ENCODE measurements around the gene TRAPPC5. TPM values are rescaled to one million over a fixed set of nuclear protein-coding genes. Genes with fewer than 3 reads are reported as not detected.

TRAPPC5 gene
- total RNA-seq, 2 experiments from 2014 or later, result 91.5 to 150 TPM

GRCh38 chr19:7652061-7652641, 28.5 kb upstream of the TRAPPC5 start:
- BruUV-seq (replicated peaks), result no TSS peak
- H4K20me1 ChIP-seq (ENCODE audit: insufficient read depth, low read length), result no peaks in the 10 kb centered on the region
- peak overlapping the region; percentile 51 for H3K4me3 ChIP-seq (ENCODE audit: low read depth, low read length, poor library complexity, severe bottlenecking)
- peak overlapping the region; percentile 96 for H2AFZ ChIP-seq (ENCODE audit: low read length)
- peak; percentile 81 for DNase-seq (ENCODE audit: low spot score)
- CTCF ChIA-PET (ENCODE audit: unreplicated experiment), result interaction anchor here (0.6 to 1.2 kb wide), 2 partner anchors 8 to 47 kb away, joined by 3 read pairs; no protein-coding TSS in a partner anchor
- TF ChIP-seq CTCF (conservative IDR thresholded peaks at IDR 0.05; ENCODE audit: low read length) (peak; percentile 98), EZH2phosphoT487 (IDR thresholded peaks at IDR 0.05; ENCODE audit: borderline replicate concordance, low read depth, low read length) (no peak)
- H3K27ac ChIP-seq (ENCODE audit: low read depth, low read length, poor library complexity, severe bottlenecking), result no peak overlapping the region
- intact Hi-C loops (cut with micrococcal nuclease; ENCODE audit: unreplicated experiment), result loop anchor here (1.0 kb wide), 2 partner anchors 28 to 147 kb away; partner anchors contain the start of gene TRAPPC5
- peak overlapping the region; percentile 70 for H3K4me2 ChIP-seq (ENCODE audit: low read length)
- no peaks in the 10 kb centered on the region for H3K9me2 ChIP-seq (ENCODE audit: insufficient read depth, low read length)
- no peaks in the 10 kb centered on the region for H3K36me3 ChIP-seq (ENCODE audit: insufficient read depth, low read length)
- no peaks in the 10 kb centered on the region for H3K79me2 ChIP-seq (ENCODE audit: insufficient read depth, low read depth, low read length)
- peaks cover 4% of the 10 kb centered on the region for H3K4me1 ChIP-seq (ENCODE audit: insufficient read depth, low read length, poor library complexity, severe bottlenecking)
- POLR2A ChIA-PET, result no interaction called here
- H3K9me3 ChIP-seq (ENCODE audit: low read length), result no peaks in the 10 kb centered on the region

GRCh38 chr19:7654401-7654800, 26.2 kb upstream of the TRAPPC5 start:
- ChIA-PET POLR2A (interaction anchor here (0.5 kb wide), 1 partner anchor 13 kb away, joined by 4 read pairs; no protein-coding TSS in a partner anchor), CTCF (ENCODE audit: unreplicated experiment) (no interaction called here)
- no peak for DNase-seq (ENCODE audit: low spot score)
- Histone ChIP-seq H3K27ac (ENCODE audit: low read depth, low read length, poor library complexity, severe bottlenecking) (no peak overlapping the region), H4K20me1 (ENCODE audit: insufficient read depth, low read length) (no peaks in the 10 kb centered on the region), H3K36me3 (ENCODE audit: insufficient read depth, low read length) (no peaks in the 10 kb centered on the region), H3K9me2 (ENCODE audit: insufficient read depth, low read length) (no peaks in the 10 kb centered on the region), H3K4me1 (ENCODE audit: insufficient read depth, low read length, poor library complexity, severe bottlenecking) (peaks cover 12% of the 10 kb centered on the region), H3K79me2 (ENCODE audit: insufficient read depth, low read depth, low read length) (no peaks in the 10 kb centered on the region), H2AFZ (ENCODE audit: low read length) (no peak overlapping the region), H3K9me3 (ENCODE audit: low read length) (no peaks in the 10 kb centered on the region), H3K4me2 (ENCODE audit: low read length) (no peak overlapping the region), H3K4me3 (ENCODE audit: low read depth, low read length, poor library complexity, severe bottlenecking) (no peak overlapping the region)
- TF ChIP-seq CTCF (conservative IDR thresholded peaks at IDR 0.05; ENCODE audit: low read length) (no peak), EZH2phosphoT487 (IDR thresholded peaks at IDR 0.05; ENCODE audit: borderline replicate concordance, low read depth, low read length) (no peak)
- no TSS peak for BruUV-seq (replicated peaks)
- intact Hi-C loops (cut with micrococcal nuclease; ENCODE audit: unreplicated experiment), result no loop called here

GRCh38 chr19:7655581-7655980, 25.1 kb upstream of the TRAPPC5 start:
- no peak overlapping the region for H3K27ac ChIP-seq (ENCODE audit: low read depth, low read length, poor library complexity, severe bottlenecking)
- intact Hi-C loops (cut with micrococcal nuclease; ENCODE audit: unreplicated experiment), result no loop called here
- H3K4me2 ChIP-seq (ENCODE audit: low read length), result no peak overlapping the region
- BruUV-seq (replicated peaks), result no TSS peak
- no peak overlapping the region for H3K4me3 ChIP-seq (ENCODE audit: low read depth, low read length, poor library complexity, severe bottlenecking)
- no peaks in the 10 kb centered on the region for H3K36me3 ChIP-seq (ENCODE audit: insufficient read depth, low read length)
- H3K4me1 ChIP-seq (ENCODE audit: insufficient read depth, low read length, poor library complexity, severe bottlenecking), result peaks cover 12% of the 10 kb centered on the region
- no peaks in the 10 kb centered on the region for H4K20me1 ChIP-seq (ENCODE audit: insufficient read depth, low read length)
- TF ChIP-seq EZH2phosphoT487 (IDR thresholded peaks at IDR 0.05; ENCODE audit: borderline replicate concordance, low read depth, low read length) (no peak), CTCF (conservative IDR thresholded peaks at IDR 0.05; ENCODE audit: low read length) (no peak)
- H2AFZ ChIP-seq (ENCODE audit: low read length), result no peak overlapping the region
- no peak for DNase-seq (ENCODE audit: low spot score)
- no peaks in the 10 kb centered on the region for H3K79me2 ChIP-seq (ENCODE audit: insufficient read depth, low read depth, low read length)
- ChIA-PET POLR2A (no interaction called here), CTCF (ENCODE audit: unreplicated experiment) (no interaction called here)
- no peaks in the 10 kb centered on the region for H3K9me2 ChIP-seq (ENCODE audit: insufficient read depth, low read length)
- no peaks in the 10 kb centered on the region for H3K9me3 ChIP-seq (ENCODE audit: low read length)
